GM19395 (cell line): ENCODE measurements around the gene HOXA2.

Experiments
- ATAC-seq: cut with Tn5 transposase; IDR thresholded peaks from one replicate; pipeline ENCODE4 v1.9.1; 2021; ENCODE audit warnings: mild to moderate bottlenecking, moderate library complexity; ENCODE audit not compliant: unreplicated experiment

The HOXA2 gene

DNA sequence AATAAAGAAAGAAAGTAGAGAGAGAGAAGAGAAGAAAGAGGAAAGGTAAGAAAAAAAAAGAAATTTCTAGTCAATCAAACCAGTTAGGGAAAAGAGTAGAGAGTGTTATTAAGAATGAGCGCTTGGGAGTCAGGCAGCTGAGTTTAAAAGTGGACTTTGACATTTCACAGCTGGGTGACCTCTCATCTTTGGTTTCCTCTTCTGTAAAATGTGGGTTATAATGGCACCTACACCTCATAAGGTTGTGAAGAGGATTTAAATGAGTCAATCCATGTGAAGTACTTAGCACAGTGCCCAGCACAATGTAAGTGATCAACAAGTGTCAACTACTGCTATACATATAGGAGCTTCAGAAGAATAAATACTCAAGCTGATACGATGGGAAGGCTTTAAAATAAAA, 18.8 kb downstream of the HOXA2 start:
- no peak for ATAC-seq

DNA sequence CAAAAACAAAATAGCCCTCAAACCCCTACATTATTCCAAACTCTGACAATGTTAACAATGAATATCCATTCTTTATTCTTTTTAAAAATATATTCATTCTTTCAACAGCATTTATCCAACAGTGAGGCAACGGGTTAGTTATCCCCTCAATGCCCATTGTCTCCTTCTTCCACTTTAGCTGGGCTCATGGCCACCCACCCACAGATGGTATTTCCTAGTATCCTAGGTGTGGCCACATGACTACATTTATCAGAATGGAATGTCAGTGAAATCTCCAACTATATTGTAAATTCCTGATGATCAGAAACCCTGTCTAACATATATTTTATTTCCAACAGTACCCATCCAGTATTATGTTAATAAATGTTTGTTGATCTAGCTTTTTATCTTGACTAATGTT, 20.3 kb downstream of the HOXA2 start:
- ATAC-seq: no peak

DNA sequence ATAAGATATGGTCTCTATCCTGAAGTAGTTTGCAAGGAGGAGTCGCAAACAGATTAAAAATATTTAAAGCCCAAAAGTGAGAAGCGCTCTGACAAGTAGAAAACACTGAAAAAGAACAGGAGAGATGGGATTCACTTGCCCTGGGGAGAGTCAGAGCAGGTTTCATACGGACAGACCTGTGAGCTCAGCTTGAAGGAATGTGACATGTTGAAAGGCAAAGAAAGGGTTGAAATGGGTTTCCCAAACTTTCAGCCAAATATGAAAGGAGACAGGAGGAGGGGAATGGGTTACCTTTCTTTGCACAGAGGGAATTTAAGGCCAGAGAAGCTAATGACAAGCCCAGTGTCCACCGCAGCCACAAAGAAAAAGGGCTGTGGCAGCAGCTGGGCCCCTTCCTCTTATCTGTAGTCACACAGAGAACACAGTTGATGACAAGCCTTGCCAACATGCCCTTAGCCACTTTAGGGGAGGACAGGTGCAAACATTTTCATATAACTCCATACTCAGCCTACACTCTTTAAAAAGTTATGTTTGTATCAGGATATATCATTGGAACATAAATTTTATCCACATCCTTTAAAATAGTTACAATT, 21.5 kb downstream of the HOXA2 start:
- ATAC-seq: no peak

DNA sequence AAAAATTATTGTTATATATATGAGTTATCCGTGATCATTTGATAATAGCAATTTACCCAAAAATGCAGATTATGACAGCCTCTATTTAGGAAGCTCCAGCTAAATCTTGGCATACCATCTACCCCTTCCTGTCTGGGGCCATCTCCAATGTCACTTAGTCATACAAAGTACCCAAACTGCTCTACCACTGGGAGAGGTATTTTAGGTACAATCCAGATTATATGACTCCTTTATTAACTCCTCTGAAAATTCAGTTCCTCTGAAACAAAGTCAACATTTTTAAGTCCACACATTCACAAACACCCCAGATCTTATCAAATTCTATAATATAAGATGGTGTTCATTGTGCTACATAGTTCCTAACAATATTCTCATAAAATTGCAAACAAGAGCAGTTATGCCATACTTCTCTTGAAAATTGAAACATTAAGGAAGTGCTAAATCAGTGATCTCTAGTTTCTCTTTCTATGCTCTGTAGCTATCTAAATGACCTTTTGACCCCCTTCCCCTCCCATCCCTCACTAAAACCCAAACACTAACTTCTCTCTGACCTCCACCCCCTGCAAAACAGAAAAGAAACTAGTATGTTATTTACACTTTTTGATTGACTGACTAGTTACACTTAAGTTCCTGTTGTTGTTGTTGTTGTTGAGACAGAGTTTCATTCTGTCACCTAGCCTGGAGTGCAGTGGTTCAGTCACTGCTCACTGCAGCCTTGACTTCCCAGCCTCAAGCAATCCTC, 23.1 kb downstream of the HOXA2 start:
- ATAC-seq: peak; percentile 60

DNA sequence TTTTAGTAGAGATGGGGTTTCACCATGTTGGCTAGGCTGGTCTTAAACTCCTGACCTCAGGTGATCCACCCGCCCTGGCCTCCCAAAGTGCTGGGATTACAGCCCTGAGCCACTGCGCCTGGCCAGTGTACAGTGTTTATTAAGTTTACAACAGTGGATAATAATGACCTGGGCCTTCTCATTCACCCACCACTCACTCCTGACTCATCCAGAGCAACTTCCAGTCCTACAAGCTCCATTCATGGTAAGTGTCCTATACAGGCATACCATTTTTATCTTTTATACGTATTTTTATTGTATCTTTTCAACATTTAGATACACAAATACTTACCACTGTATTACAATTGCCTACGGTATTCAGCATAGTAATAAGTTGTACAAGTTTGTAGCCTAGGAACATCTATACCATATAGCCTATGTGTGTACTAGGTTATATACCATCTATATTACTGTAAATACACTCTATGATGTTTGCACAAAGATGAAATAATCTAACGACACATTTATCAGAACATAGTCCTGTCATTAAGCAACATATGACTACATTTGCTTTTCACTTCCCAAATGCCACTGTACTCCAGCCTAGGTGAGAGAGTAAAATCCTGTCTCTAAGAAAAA, 23.8 kb downstream of the HOXA2 start:
- no peak for ATAC-seq

DNA sequence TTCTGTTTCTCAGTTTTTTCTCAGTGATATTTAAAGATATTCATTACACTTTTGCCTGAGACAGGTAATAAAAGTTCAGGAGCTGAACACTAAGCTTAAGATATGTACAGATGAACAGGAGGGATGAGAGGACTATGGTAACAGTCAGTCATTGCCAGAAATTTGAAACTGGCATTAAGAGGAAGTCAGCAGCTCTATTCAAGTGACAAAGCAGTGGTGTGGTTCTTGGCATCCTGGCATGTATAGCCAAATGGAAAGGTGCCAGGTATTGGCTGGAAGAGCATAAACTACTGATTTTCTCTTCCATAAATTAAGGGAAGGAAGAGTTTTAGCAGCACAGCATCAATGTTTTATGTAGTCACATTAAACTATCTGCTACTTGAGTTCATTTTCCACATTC, 29.4 kb downstream of the HOXA2 start:
- ATAC-seq: no peak

DNA sequence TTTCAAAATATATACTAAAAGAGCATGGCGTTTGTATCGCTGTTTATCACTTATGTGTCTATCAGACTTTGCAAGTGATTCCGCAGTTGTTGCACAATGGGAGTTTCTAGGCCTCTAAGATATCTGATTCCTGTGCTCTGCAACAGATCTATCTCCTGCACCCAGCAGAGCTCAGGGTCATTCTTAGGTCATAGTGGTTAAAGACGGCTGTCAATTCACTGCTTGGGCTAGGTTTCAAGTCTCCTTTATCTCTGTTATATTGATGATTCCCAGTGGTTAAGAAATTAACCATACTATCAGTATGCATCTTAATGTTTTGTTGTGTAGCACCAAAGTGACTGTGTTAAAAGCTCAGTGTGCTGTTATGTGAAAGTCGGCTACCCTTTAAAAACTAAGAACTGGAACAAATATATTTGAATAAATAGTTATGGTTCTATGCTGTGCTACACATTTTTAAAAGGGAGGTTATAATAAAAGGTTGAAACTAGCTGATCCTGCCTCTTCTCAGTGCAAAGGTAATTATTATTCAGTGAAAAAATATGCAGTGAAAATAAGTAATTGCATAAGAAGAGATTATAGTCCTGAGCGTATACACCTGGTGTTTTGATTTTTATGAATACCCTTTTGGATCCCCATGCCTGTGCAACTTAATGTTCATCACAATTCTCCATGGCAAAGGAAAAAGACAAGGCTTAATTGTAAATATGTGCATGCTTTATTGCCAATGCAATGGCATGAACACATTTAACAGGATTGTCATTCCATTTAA, 30.7 kb downstream of the HOXA2 start:
- no peak for ATAC-seq

DNA sequence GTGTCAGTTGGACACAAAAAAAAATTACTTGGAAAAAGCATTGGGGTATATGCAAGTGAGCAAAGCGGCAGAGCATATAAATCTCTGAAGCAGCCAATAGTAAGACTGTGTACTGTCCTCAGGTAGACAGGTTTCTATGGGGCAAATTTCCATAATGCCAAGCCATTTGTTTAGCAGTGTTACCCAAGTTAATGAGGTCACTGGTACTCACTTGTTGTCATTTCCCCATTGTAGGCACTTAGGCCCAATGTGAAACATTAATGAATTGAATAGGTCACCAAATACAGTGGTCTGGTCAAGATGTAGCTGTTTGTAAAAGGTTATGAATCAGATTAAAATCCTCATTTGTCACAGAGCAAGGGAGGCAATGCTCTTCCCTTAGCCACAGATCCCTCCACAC, 34.2 kb downstream of the HOXA2 start:
- ATAC-seq: no peak

DNA sequence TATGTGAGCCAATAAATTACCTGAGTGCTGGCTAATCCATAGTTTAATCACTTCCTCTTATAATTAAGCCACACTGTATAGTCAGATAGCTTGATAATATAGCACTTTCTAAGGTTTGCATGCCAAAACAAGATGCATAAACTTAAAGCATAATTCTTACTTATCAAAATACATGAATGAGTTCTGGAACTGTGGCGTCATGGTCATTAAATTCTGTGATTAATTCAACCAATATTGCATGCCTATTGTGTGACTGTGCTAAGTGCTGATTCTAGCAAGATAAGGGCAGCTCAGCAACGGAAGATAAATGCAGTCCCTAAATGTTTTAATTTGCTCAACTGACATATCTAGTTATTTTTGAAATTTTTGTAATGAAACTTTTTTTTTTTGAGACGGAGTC, 36.3 kb downstream of the HOXA2 start:
- ATAC-seq: no peak

DNA sequence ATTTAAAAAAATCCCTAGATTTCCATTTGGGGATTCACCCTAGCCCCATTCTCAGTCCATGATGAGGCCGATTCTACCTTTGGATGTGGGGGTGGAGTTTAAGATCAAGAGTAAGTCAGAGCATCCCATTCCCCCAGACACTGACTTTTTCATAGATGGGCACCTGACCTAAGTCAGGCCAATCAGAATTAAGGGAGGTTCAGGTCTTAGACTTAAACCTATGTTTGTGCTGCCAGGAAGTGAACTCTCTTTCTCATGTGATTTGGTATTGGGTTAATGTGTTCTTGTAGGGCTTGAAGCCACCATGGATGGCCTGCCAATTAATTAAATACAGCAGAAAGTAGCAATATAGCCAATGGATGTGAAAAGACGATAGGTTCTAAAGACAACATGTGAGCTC, 36.8 kb downstream of the HOXA2 start:
- no peak for ATAC-seq

DNA sequence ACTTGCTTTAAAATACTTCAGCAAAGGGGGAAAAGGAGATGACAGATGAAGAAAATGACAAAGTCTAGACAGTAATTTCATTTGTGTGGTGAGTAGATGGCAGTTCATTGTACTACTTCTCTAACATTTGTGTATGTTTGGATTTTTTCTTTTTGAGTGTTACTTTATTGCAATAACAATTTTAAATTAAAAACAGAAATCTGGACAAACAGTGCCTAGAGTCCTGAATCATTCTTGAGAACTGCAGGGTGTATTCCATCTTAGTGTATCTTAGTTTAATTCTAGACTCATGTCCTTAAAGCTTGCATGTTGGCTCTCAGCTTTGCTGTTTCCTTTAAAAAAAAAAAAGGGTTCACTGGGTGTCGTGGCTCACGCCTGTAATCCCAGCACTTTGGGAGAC, 37.8 kb downstream of the HOXA2 start:
- no peak for ATAC-seq

DNA sequence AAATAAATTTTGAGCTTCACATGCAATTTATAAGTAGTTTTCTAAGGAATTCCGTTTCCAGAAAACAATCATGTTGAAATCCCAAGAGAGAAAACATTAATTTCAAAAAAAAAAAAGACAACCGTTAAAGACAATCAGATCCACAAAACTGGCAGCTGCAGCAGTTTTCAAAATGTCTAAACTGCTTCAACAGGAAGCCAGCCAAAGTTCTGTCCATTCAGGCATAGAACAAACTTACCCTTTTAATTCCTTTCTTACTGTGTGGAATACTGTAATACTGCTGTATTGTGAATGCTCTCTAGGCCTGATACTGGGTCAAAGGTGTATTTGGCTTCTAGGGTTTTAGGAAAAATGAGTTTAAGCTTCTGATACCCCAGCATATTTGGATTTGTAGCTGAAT, 38.3 kb downstream of the HOXA2 start:
- no peak for ATAC-seq

DNA sequence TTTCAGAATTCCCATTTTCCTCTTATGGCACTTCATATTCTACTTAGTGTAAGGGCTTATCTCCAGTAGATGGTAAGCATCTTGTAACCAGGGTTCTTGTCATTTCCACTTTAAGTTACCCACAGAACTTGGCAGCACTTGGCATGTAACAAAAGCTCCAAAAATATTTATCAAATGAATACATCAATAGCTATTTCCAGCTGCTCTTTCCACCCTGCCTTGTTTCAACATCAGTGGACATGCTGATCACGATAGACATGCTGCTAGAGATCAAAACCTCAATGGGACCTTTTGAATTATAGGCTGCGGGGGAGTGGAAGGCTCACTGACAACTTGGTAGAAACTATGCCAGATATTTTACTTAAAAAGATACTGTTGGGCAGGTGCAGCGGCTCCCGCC, 39.5 kb downstream of the HOXA2 start:
- no peak for ATAC-seq

DNA sequence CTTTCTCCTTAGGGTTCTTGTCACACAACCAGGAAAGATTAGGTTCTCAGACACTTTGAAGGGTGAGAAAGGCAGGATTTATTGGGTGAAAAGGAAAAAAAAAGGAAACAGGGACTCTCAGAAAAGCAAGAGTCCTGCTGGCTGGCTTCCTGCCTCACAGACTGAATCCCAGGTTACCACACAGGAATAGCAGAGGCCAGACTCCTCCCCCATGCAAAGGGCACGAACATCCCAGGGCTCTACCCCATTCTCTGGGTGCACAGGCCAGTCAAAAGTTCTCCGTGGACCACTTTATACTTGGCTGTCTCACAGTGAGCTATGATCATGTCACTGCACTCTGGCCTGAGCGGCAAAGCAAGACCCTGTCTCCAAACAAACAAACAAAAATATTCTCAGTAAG, 49.3 kb downstream of the HOXA2 start:
- ATAC-seq: no peak

DNA sequence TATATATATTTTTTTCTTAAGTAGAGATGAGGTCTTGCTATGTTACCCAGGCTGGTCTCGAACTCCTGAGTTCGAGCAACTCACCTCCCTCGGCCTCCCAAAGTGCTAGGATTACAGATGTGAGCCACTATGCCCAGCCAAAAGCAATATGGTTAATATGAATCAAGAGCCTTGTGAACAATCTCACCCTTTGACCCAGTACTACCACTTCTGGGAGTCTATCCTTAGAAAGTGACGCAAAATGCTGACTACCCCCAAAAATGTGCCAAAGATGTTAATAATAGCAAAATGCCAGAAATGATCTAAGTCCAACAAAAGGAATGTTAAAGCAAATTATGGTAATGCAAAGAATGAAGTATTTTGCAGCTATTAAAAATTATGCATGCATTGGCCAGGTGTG, 51.0 kb downstream of the HOXA2 start:
- no peak for ATAC-seq
